H54 (cell line): ENCODE results near the gene BRSK2.
"Not testable (repeated sequence)": the region's sequence is repeated elsewhere in the genome, so short reads cannot be mapped to it uniquely, and the experiment has no call there.

ENCODE experiments used
- DNase-seq: peaks from one replicate; pipeline ENCODE4 v3.0.0; 2011; ENCODE audit warnings: low spot score, mixed read lengths; ENCODE audit not compliant: insufficient read length
- FAIRE-seq: peaks from 3 replicates; lab custom pipeline; 2011; peaks lifted over from hg19 to GRCh38; lab: Jason Lieb, UNC
- POLR2A ChIP-seq: IDR thresholded peaks from 2 replicates; pipeline ENCODE4 v1.6.1; 2011; ENCODE audit warnings: low read depth, mild to moderate bottlenecking, low read length

Gene BRSK2

DNA sequence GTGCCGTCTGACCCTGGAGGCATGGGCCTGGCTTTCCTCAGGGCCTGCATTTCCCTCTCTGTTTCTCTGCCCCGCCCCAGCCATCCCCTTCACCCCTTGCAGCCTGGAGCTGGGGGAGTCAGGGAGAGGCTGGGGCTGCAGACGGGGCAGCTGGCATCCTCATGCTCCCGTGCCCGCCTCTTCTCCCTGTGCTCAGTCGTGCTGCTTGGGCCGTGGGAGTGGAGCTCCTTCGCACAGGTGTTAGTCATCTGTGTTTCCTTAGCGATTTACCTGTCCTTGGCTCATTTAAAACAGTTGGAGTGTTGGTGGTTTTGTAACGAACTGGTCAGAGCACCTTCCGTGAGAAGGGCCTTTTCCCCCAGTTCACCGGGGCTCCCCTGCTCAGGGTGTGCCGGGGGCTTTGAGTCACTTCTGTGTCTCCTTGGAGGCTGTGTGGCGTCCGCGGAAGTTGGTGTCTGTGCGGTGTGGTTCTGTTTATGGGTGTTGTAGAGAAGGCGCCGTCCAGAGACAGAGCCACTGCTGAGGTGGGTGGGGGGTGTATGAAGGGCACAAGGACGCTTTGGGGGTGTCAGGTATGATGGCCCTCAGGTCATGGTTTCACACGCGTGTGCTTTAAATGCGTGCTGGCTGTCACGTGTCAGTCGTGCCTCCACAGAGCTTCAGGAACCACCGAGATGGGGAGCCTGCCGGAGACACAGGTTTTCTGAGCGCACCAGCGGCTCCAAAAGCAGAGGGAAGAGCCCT, 19.5 kb downstream of the BRSK2 start:
- TF ChIP-seq POLR2A = no peak
- no peak for FAIRE-seq
- DNase-seq = no peak

GRCh38 chr11:1409852-1410125, 20.1 kb downstream of the BRSK2 start:
- not testable (repeated sequence) for FAIRE-seq

DNA sequence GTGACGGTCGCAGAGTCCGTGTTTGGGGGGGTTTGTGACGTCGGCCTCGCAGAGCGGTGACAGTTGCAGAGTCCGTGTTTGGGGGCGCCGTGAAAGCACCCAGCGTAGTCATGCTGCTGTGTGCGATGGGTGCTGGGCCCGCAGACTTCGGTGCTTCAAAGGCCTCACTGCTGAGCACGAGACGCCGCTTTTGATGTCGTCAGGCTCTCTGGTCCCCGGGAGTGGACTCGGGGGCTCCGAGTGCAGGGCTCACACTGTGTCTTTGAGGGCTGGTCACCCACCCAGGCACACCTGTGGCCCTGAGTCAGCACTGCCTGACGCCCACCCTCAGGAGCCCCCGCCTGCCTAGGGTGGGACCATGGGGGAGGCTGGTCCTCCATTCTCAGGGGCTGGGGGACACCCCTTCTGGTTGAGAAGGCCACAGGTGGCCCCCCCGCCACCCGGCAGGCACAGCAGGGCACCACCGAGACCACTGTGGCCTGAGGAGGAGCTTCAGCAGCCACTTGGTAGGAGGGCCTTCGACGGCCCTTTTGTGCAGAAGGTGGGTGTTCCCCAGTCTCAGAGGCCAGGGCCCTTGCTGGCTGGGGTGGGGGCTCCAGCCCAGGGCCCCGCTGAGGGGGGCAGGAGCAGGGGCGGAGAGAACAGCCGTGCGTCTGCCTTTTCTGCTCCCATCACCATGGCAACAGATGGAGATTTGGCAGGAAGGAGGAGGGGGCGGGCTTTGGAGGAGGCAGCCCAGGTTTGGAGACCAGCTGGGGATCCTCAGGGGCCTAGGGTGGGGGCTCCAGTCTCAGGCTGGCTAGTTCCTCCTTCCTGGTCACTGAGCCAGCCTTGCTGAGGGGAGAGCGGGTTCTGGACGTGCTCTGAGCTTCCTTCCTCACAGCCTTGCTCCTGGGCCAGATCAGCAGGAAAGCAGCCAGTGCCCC, 20.9 kb downstream of the BRSK2 start:
- no peak for TF ChIP-seq POLR2A
- no peak for DNase-seq

More at GRCh38 chr11:1409852-1410125, 20.1 kb downstream of the BRSK2 start:
- not testable (repeated sequence) for DNase-seq

GRCh38 chr11:1411301-1411700, 21.6 kb downstream of the BRSK2 start:
- no peak for FAIRE-seq
- no peak for TF ChIP-seq POLR2A
- DNase-seq = no peak

More for the DNA sequence above, 20.9 kb downstream of the BRSK2 start:
- FAIRE-seq = no peak

DNA sequence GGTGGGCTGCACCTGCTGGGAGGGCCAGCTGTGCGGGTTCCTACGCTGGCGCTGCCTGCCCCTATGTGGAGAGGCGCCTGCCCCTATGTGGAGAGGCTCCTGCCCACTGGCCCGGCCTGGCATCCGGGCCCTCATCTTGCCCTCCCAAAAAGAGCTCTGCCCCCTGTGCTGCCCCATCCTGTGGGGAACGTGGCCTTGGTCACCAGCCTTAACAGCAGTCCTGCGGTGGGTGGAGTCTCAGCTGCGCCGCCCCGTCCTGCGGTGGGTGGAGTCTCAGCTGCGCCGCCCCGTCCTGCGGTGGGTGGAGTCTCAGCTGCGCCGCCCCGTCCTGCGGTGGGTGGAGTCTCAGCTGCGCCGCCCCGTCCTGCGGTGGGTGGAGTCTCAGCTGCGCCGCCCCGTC, 22.0 kb downstream of the BRSK2 start:
- not testable (repeated sequence) for FAIRE-seq

DNA sequence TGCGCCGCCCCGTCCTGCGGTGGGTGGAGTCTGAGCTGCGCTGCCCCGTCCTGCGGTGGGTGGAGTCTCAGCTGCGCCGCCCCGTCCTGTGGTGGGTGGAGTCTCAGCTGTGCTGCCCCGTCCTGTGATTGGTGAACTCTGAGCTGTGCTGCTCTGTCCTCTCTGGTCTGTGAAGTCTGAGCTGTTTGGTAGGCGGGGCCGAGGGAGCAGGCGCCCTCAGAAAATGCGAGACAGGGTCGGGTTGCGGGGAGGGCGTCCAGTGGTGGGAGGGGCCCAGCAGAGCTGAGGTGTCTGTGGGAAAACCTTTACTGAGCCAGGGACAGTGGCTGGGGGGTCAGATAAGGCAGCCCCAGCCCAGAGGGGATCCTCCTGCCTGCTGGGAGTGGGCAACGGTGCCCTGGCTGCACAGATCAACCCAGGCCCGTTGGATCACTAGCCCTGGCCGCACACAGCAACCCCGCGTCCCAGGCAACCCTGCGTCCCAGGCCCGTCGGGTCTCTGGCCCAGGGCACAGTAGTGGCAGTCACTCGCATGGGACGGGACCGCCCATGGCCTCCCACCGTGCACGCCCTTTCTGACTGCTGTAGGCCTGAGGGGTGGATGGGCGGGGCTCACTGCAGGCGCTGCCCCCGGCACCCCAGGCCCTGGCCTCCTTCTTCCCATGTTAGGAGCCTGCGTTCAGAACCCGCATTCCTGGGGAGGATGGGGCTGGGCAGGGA, 22.8 kb downstream of the BRSK2 start:
- no peak for FAIRE-seq
- no peak for TF ChIP-seq POLR2A
- no peak for DNase-seq

More for the DNA sequence above, 22.0 kb downstream of the BRSK2 start:
- not testable (repeated sequence) for DNase-seq

GRCh38 chr11:1414650-1415049, 24.9 kb downstream of the BRSK2 start:
- TF ChIP-seq POLR2A = no peak
- DNase-seq = no peak
- FAIRE-seq = no peak

- DNase-seq = no peak
- no peak for TF ChIP-seq POLR2A
- FAIRE-seq = no peak
Observed at GRCh38 chr11:1415631-1416030, 25.9 kb downstream of the BRSK2 start.

DNA sequence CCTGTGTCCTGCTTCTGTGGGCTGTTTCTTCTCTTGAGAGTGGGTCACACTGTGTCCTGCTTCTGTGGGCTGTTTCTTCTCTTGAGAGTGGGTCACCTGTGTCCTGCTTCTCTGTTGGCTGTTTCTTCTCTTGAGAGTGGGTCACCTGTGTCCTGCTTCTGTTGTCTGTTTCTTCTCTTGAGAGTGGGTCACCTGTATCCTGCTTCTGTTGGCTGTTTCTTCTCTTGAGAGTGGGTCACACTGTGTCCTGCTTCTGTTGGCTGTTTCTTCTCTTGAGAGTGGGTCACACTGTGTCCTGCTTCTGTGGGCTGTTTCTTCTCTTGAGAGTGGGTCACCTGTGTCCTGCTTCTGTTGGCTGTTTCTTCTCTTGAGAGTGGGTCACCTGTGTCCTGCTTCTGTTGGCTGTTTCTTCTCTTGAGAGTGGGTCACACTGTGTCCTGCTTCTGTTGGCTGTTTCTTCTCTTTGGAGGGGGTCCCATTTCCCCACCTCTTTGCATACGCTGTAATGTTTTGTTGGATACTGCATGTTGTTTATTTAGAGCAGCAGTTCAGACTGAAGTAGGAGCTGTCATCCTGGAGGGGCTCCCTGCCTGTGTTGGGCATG, 28.6 kb downstream of the BRSK2 start:
- not testable (repeated sequence) for DNase-seq, FAIRE-seq

DNA sequence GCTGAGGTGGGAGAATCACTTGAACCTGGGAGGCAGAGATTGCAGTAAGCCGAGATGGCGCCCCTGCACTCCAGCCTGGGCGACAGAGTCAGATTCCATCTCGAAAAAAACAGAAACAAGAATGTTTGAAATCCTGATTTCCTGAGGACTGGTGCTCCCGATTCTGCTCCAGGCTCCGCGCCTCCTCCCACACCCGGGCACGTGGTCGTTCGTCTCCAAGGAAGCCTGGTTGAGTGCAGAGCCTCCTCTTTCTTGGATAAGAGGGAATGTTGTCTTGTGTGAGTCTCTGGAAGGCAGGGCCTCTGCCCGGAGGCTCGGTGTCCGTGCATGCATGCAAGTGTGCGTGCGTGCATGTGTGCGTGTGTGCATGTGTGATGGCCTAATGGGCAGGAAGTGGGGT, 30.1 kb downstream of the BRSK2 start:
- FAIRE-seq = no peak
- DNase-seq = no peak
- no peak for TF ChIP-seq POLR2A

DNA sequence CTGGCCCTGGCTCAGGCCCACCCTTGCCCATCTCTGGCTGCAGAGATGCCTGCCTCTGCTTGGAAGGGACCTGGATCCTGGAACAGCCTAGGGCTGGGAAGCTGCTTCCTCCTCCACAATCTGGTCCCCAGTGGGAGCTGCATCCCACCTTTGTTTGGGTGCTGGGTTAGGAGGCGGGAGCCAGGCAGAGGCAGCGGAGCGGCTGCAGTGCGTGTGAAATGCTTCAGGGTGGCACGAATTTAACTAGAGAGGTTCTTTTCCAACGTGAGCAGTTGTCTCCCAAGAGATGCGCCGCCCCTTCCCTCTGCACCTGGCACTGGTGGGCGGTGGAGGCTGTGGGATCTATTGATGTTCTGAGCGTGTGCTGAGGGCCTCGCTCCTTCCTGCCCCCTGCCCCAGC, 31.6 kb downstream of the BRSK2 start:
- no peak for TF ChIP-seq POLR2A
- FAIRE-seq = no peak

GRCh38 chr11:1422481-1422880, 32.7 kb downstream of the BRSK2 start:
- no peak for DNase-seq

More for the DNA sequence above, 31.6 kb downstream of the BRSK2 start:
- DNase-seq = no peak

DNA sequence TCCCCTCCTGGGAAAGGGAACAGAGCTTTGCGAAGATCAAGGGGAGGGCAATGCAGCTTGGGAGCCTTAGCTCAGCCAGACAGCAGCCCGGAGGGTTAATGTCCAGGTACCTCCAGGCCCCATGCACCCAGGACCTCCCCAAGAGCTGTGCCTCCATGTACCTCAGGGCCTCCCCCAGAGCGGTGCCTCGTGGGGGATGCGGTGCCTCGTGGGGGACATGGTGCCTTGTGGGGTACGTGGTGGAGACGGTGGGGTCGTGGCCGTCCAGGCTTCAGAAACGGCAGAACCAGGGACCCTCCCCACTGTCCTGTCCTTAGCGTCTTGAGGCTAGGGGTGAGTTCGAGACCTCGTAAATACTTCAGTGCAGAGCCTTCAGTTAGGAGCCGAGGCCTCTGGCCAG, 33.2 kb downstream of the BRSK2 start:
- DNase-seq (no peak), FAIRE-seq (no peak)
- no peak for TF ChIP-seq POLR2A

More at GRCh38 chr11:1422481-1422880, 32.7 kb downstream of the BRSK2 start:
- TF ChIP-seq POLR2A = no peak
- no peak for FAIRE-seq

DNA sequence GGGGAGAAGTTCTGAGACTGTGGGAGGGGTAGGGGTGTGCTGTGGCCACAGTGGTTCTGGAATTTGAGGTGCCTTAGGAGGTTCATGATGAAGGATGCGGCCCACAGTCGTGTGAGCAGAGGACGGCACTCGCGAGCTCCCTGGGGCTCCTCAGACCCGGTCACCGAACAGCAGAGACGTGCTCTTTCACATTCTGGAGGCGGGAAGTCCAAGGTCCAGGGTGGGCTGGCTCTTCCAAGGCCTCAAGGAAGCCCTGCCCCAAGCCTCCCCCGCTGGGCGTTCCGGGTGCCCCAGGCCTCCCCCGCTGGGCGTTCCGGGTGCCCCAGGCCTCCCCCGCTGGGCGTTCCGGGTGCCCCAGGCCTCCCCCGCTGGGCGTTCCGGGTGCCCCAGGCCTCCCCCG, 33.7 kb downstream of the BRSK2 start:
- not testable (repeated sequence) for FAIRE-seq, DNase-seq
